AG04449 (cell line): ENCODE measurements around the gene ADPGK.

Experiments used
- CTCF ChIA-PET: fragments of 350-600 bp; formaldehyde crosslinking; extraction: SDS; loops from one replicate; lab custom pipeline; 2021; ENCODE audit warnings: antibody characterized with exemption; lab: Yijun Ruan, JAX
- POLR2A ChIA-PET: fragments of 400-600, 350-600 bp; formaldehyde crosslinking; extraction: SDS; loops from one replicate; lab custom pipeline; 2020; ENCODE audit warnings: antibody characterized with exemption, inconsistent platforms; lab: Yijun Ruan, JAX
- DNase-seq: peaks from one replicate; pipeline ENCODE4 v3.0.0-alpha.2; 2010; ENCODE audit warnings: low read depth, low spot score
- H3K4me3 ChIP-seq: 2 replicates; pipeline ENCODE4 v1.5.1; 2011; ENCODE audit warnings: low read depth, mild to moderate bottlenecking, control low read depth, low read length
- TF ChIP-seq, protein P1 (sequence below): IDR thresholded peaks from one replicate; pipeline ENCODE4 v1.5.1; 2011; ENCODE audit warnings: mild to moderate bottlenecking, moderate library complexity, low read length, control low read depth, inconsistent platforms; ENCODE audit not compliant: insufficient read depth; ENCODE audit errors: missing control alignments

Gene ADPGK

GRCh38 chr15:72749700-72750099 is 33.9 kb downstream of the ADPGK start:
- no peak for DNase-seq
- CTCF ChIA-PET: interaction anchor here (0.7 to 1.8 kb wide), 5 partner anchors 15 to 332 kb away, joined by 3 to 7 read pairs (median 4); no protein-coding TSS in a partner anchor
- no peak overlapping the region for H3K4me3 ChIP-seq
- TF ChIP-seq, protein P1, sequence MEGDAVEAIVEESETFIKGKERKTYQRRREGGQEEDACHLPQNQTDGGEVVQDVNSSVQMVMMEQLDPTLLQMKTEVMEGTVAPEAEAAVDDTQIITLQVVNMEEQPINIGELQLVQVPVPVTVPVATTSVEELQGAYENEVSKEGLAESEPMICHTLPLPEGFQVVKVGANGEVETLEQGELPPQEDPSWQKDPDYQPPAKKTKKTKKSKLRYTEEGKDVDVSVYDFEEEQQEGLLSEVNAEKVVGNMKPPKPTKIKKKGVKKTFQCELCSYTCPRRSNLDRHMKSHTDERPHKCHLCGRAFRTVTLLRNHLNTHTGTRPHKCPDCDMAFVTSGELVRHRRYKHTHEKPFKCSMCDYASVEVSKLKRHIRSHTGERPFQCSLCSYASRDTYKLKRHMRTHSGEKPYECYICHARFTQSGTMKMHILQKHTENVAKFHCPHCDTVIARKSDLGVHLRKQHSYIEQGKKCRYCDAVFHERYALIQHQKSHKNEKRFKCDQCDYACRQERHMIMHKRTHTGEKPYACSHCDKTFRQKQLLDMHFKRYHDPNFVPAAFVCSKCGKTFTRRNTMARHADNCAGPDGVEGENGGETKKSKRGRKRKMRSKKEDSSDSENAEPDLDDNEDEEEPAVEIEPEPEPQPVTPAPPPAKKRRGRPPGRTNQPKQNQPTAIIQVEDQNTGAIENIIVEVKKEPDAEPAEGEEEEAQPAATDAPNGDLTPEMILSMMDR: no peak
- POLR2A ChIA-PET: interaction anchor here (0.8 kb wide), 1 partner anchor 15 kb away, joined by 3 read pairs; no protein-coding TSS in a partner anchor

DNA sequence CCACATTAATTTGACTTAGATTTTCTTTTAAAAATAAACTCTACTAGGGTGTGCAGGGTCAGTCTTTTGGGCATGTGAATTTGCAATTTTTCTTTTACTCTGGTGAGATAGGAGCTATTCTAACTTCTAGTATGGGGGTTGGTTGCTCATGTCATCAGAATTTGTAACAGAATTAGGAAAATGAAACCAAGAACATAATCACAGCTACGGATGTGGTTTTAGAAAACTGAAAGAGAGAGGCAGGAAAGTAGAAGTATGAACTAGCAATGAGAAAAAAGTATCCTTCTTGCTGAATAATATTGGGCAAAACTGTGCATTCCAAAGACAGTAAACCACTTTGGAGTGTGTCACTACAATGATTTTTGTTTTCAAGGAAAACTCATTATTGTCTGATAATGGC is 43.3 kb downstream of the ADPGK start:
- H3K4me3 ChIP-seq: no peak overlapping the region
- ChIA-PET POLR2A (no interaction called here), CTCF (interaction anchor here (1.8 to 3.6 kb wide), 2 partner anchors 18 to 141 kb away, joined by 4 to 34 read pairs; no protein-coding TSS in a partner anchor)
- no peak for DNase-seq
- TF ChIP-seq, protein P1: no peak

- no peak overlapping the region for H3K4me3 ChIP-seq
- ChIA-PET POLR2A (interaction anchor here (0.5 kb wide), 1 partner anchor 158 kb away, joined by 3 read pairs; no protein-coding TSS in a partner anchor), CTCF (interaction anchor here (3.6 kb wide), 1 partner anchor 15 kb away, joined by 34 read pairs; no protein-coding TSS in a partner anchor)
- no peak for DNase-seq
- TF ChIP-seq, protein P1: no peak
These were observed 45.8 kb downstream of the ADPGK start for GRCh38 chr15:72737723-72738122.

- POLR2A ChIA-PET: no interaction called here
These were observed 46.5 kb downstream of the ADPGK start for GRCh38 chr15:72737061-72737460.

GRCh38 chr15:72735111-72735510 is 48.4 kb downstream of the ADPGK start:
- CTCF ChIA-PET: interaction anchor here (9.4 kb wide), 1 partner anchor 14 kb away, joined by 118 read pairs; no protein-coding TSS in a partner anchor
- TF ChIP-seq, protein P1: no peak
- POLR2A ChIA-PET: interaction anchor here (0.7 kb wide), 1 partner anchor 15 kb away, joined by 3 read pairs; no protein-coding TSS in a partner anchor
- no peak for DNase-seq
- no peak overlapping the region for H3K4me3 ChIP-seq

More at GRCh38 chr15:72737061-72737460, 46.5 kb downstream of the ADPGK start:
- CTCF ChIA-PET: interaction anchor here (1.0 to 9.4 kb wide), 2 partner anchors 16 to 19 kb away, joined by 3 to 118 read pairs; no protein-coding TSS in a partner anchor
- TF ChIP-seq, protein P1: no peak
- DNase-seq: no peak
- no peak overlapping the region for H3K4me3 ChIP-seq

DNA sequence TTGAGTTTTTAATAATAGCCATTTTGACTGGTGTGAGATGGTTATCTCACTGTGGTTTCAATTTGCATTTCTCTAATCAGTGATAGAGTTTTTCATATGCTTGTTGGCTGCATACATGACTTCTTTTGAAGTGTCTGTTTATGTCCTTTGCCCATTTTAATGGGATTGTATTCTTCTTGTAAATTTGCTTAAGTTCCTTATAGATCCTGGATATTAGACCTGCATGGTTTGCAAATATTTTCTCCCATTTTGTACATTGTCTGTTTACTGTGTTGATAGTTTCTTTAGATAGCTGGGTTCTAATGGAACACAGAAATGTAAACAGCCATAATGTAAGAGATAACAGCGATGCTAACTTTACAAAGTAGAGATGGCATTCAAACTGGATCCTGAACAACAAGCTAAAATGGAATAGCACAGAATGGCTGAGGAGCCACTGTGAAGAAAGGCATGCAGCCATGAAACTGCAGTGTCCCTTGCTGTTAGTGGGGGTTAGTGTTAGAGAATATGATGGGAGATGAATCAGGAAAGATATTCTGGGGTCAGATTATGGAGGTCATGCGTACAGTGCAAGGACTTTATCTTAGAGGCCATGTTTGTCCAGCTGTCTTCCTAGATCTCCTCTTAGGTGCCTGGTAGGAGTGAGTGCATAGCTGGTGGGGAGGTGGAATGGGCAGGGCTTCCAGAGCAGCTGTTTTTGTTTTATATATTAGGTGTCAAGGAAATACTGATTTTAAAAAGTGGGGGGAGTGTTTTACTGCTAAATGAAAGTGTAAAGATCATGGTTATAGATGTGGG is 49.4 kb downstream of the ADPGK start:
- DNase-seq: no peak
- CTCF ChIA-PET: interaction anchor here (1.4 to 9.4 kb wide), 2 partner anchors 13 to 15 kb away, joined by 4 to 118 read pairs; no protein-coding TSS in a partner anchor
- POLR2A ChIA-PET: interaction anchor here (0.6 kb wide), 1 partner anchor 48 kb away, joined by 5 read pairs; no protein-coding TSS in a partner anchor
- no peak overlapping the region for H3K4me3 ChIP-seq
- TF ChIP-seq, protein P1: no peak
